Measurements from ENCODE around the gene PPP1R12B.

GRCh38 chr1:202439308-202439707 is 90.8 kb downstream of the PPP1R12B start:
- no peak for TF ChIP-seq CTCF (IDR thresholded peaks at IDR 0.05)
- TF ChIP-seq POLR2A (IDR thresholded peaks at IDR 0.05), result no peak

Measured in uterus (tissue), 2 donors.